ENCODE data around the gene SERTAD3.
"Not testable (repeated sequence)": the region's sequence is repeated elsewhere in the genome, so short reads cannot be mapped to it uniquely, and the experiment has no call there.

Gene SERTAD3

GRCh38 chr19:40444000-40444824 is at the start of gene SERTAD3:
Gene SERTAD3, minus strand, starts transcription at chr19:40444335. Its CDS starts 2,255 bp downstream, at chr19:40442080.
- in situ Hi-C loops (cut with HindIII; ENCODE audit: low sequenced_read_pairs), result no loop called here
- peak; percentile 97 for DNase-seq (ENCODE audit: low read depth, low spot score)
- TF ChIP-seq CTCF (IDR thresholded peaks at IDR 0.05; ENCODE audit: low read depth, low read length), result no peak
- peak within 1 kb of the TSS; percentile 100 for H3K4me3 ChIP-seq (ENCODE audit: low read depth, low read length)

GRCh38 chr19:40493778-40494177 is 49.6 kb upstream of the SERTAD3 start:
- no peak overlapping the region for H3K4me3 ChIP-seq (ENCODE audit: low read depth, low read length)
- DNase-seq (ENCODE audit: low read depth, low spot score), result no peak
- no peak for TF ChIP-seq CTCF (IDR thresholded peaks at IDR 0.05; ENCODE audit: low read depth, low read length)
- in situ Hi-C loops (cut with HindIII; ENCODE audit: low sequenced_read_pairs), result no loop called here

- DNase-seq (ENCODE audit: low read depth, low spot score), result no peak
- in situ Hi-C loops (cut with HindIII; ENCODE audit: low sequenced_read_pairs), result no loop called here
- H3K4me3 ChIP-seq (ENCODE audit: low read depth, low read length), result no peak overlapping the region
- TF ChIP-seq CTCF (IDR thresholded peaks at IDR 0.05; ENCODE audit: low read depth, low read length), result no peak
Measured at GRCh38 chr19:40492274-40492673, 48.1 kb upstream of the SERTAD3 start.

GRCh38 chr19:40489882-40490230 is 45.7 kb upstream of the SERTAD3 start:
- no peak for DNase-seq (ENCODE audit: low read depth, low spot score)
- in situ Hi-C loops (cut with HindIII; ENCODE audit: low sequenced_read_pairs), result no loop called here
- no peak overlapping the region for H3K4me3 ChIP-seq (ENCODE audit: low read depth, low read length)
- no peak for TF ChIP-seq CTCF (IDR thresholded peaks at IDR 0.05; ENCODE audit: low read depth, low read length)

GRCh38 chr19:40486017-40486416 is 41.9 kb upstream of the SERTAD3 start:
- no peak overlapping the region for H3K4me3 ChIP-seq (ENCODE audit: low read depth, low read length)
- in situ Hi-C loops (cut with HindIII; ENCODE audit: low sequenced_read_pairs), result no loop called here
- no peak for TF ChIP-seq CTCF (IDR thresholded peaks at IDR 0.05; ENCODE audit: low read depth, low read length)
- DNase-seq (ENCODE audit: low read depth, low spot score), result no peak

- DNase-seq (ENCODE audit: low read depth, low spot score); in situ Hi-C loops (cut with HindIII; ENCODE audit: low sequenced_read_pairs); H3K4me3 ChIP-seq (ENCODE audit: low read depth, low read length): not testable (repeated sequence)
Measured at GRCh38 chr19:40475878-40476644, 31.9 kb upstream of the SERTAD3 start.

- in situ Hi-C loops (cut with HindIII; ENCODE audit: low sequenced_read_pairs), result no loop called here
- TF ChIP-seq CTCF (IDR thresholded peaks at IDR 0.05; ENCODE audit: low read depth, low read length), result no peak
- no peak overlapping the region for H3K4me3 ChIP-seq (ENCODE audit: low read depth, low read length)
- DNase-seq (ENCODE audit: low read depth, low spot score), result no peak
Measured at GRCh38 chr19:40474737-40475136, 30.6 kb upstream of the SERTAD3 start.

Measured in astrocyte of the spinal cord (primary cell).